Suprapubic skin (tissue), 3 donors: ENCODE measurements around the gene HEATR5A.

Source experiments
- EP300 ChIP-seq: sonication (generic); formaldehyde crosslinking; IDR thresholded peaks from one replicate; pipeline ENCODE4 v1.6.1; 2017; ENCODE audit warnings: antibody characterized with exemption
- POLR2A ChIP-seq, 2 donors: fragments of 450-650 bp; IDR thresholded peaks; one replicate each; pipeline ENCODE4 v1.6.1; 2017; ENCODE audit warnings: antibody characterized with exemption in 2 of 2, mild to moderate bottlenecking in 2 of 2, moderate library complexity in 2 of 2
- TF ChIP-seq, protein P1 (sequence below), 2 donors: fragments of 200-600 bp in 1 of 2; fragments of 450-650 bp in 1 of 2; sonication (generic) in 1 of 2; IDR thresholded peaks; one replicate each; pipeline ENCODE4 v1.5.1; 2016 to 2019; ENCODE audit warnings: antibody characterized with exemption in 2 of 2, mild to moderate bottlenecking in 1 of 2, moderate library complexity in 1 of 2

DNA sequence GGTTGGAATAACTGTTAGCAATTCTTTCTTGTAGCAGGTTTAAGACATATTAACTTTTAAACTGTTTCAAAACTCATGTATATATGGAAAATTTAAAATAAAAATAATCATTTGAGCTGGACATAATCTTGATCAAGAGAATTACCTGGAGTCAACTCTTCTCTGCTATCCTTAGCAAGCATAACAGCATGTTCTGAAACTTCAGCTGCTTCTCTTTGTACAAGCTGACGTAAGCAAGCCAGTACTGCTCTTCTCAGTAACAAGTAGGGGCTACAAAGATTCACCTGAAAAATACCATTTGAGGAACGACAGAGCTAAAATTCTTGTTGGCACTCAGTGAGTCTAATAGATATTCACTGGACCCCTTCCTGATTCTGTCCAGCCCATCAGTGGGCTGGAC lies 83.0 kb downstream of the HEATR5A start:
- TF ChIP-seq EP300 = no peak
- no peak for TF ChIP-seq POLR2A (IDR thresholded peaks at IDR 0.05)
- TF ChIP-seq, protein P1, sequence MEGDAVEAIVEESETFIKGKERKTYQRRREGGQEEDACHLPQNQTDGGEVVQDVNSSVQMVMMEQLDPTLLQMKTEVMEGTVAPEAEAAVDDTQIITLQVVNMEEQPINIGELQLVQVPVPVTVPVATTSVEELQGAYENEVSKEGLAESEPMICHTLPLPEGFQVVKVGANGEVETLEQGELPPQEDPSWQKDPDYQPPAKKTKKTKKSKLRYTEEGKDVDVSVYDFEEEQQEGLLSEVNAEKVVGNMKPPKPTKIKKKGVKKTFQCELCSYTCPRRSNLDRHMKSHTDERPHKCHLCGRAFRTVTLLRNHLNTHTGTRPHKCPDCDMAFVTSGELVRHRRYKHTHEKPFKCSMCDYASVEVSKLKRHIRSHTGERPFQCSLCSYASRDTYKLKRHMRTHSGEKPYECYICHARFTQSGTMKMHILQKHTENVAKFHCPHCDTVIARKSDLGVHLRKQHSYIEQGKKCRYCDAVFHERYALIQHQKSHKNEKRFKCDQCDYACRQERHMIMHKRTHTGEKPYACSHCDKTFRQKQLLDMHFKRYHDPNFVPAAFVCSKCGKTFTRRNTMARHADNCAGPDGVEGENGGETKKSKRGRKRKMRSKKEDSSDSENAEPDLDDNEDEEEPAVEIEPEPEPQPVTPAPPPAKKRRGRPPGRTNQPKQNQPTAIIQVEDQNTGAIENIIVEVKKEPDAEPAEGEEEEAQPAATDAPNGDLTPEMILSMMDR (IDR thresholded peaks at IDR 0.05) = no peak
